ENCODE results near the gene ABR.

The ABR gene

DNA sequence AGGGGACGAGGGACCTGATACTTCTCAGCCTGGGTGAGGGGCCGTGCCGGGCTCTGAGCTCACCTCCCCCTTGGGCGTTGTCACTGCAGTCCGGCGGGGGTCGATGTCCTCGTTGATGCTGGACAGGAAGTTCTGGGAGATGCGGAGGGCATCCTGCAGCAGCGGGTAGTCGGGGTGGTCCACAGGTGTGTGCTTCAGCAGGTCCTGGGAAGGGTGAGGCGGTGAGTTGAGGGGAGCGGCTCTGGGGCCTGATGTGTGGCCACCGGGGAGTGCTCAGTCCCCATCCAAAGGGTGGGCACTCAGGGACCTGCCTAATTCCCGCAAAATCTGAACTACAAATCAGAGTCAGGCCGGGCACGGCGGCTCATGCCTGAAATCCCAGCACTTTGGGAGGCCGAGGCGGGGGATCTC is 107.2 kb downstream of the ABR start:
- H2AFZ ChIP-seq: no peak overlapping the region
- H3K4me2 ChIP-seq (ENCODE audit: low read length): no peak overlapping the region
- H3K4me1 ChIP-seq: peaks cover 2% of the 10 kb centered on the region
- H3K27me3 ChIP-seq (ENCODE audit: control insufficient read depth, insufficient read depth, low read length): no peaks in the 10 kb centered on the region
- peaks cover 3% of the 10 kb centered on the region for H3K79me2 ChIP-seq
- H3K36me3 ChIP-seq (ENCODE audit: control insufficient read depth, insufficient read depth, low read length): no peaks in the 10 kb centered on the region
- H3K4me3 ChIP-seq (ENCODE audit: low read depth, low read length): no peak overlapping the region
- H3K9ac ChIP-seq: no peak overlapping the region
- no peak overlapping the region for H3K27ac ChIP-seq
- TF ChIP-seq, protein P1, sequence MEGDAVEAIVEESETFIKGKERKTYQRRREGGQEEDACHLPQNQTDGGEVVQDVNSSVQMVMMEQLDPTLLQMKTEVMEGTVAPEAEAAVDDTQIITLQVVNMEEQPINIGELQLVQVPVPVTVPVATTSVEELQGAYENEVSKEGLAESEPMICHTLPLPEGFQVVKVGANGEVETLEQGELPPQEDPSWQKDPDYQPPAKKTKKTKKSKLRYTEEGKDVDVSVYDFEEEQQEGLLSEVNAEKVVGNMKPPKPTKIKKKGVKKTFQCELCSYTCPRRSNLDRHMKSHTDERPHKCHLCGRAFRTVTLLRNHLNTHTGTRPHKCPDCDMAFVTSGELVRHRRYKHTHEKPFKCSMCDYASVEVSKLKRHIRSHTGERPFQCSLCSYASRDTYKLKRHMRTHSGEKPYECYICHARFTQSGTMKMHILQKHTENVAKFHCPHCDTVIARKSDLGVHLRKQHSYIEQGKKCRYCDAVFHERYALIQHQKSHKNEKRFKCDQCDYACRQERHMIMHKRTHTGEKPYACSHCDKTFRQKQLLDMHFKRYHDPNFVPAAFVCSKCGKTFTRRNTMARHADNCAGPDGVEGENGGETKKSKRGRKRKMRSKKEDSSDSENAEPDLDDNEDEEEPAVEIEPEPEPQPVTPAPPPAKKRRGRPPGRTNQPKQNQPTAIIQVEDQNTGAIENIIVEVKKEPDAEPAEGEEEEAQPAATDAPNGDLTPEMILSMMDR (IDR thresholded peaks at IDR 0.05): no peak
- H3K9me3 ChIP-seq (ENCODE audit: control insufficient read depth, low read length): no peaks in the 10 kb centered on the region

DNA sequence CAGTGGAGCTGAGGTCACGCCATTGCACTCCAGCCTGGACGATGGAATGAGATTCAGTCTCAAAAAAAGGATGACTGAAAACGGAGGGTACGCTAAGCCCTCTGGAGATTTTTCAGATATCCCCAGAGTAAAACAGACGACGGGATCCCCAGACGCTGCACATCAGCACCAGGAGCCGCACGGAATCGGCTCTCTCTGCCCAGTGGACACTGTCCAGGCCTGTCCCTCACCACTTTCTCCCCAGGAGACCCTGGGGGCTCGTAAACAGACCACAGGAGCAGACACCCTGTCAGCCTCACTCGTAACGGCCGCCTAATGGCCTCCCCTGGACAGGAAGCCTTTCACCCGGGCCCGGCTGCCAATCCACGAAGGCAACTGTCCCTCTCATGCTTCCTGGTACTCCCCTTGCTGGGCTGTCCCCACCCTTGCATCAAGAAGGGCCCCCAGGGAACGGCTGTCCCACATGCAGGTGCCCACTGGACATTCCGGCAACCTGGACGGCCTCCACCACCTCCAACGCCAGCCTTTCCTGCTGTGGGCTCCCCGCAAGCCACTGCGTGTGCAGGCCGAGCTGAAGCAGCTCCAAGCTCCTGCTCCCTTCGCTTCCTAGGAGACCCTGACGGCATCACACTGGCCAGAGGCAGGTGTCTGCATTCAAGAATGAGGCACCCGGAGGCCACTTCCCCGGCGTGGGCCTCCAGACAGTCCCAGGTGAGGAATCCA is 108.5 kb downstream of the ABR start:
- H3K4me2 ChIP-seq (ENCODE audit: low read length): no peak overlapping the region
- H3K9ac ChIP-seq: no peak overlapping the region
- no peaks in the 10 kb centered on the region for H3K36me3 ChIP-seq (ENCODE audit: control insufficient read depth, insufficient read depth, low read length)
- H3K4me3 ChIP-seq (ENCODE audit: low read depth, low read length): no peak overlapping the region
- no peak overlapping the region for H3K27ac ChIP-seq
- no peak overlapping the region for H2AFZ ChIP-seq
- no peaks in the 10 kb centered on the region for H3K9me3 ChIP-seq (ENCODE audit: control insufficient read depth, low read length)
- H3K4me1 ChIP-seq: peaks cover 2% of the 10 kb centered on the region
- no peaks in the 10 kb centered on the region for H3K27me3 ChIP-seq (ENCODE audit: control insufficient read depth, insufficient read depth, low read length)
- peaks cover 3% of the 10 kb centered on the region for H3K79me2 ChIP-seq
- TF ChIP-seq, protein P1 (IDR thresholded peaks at IDR 0.05): no peak

DNA sequence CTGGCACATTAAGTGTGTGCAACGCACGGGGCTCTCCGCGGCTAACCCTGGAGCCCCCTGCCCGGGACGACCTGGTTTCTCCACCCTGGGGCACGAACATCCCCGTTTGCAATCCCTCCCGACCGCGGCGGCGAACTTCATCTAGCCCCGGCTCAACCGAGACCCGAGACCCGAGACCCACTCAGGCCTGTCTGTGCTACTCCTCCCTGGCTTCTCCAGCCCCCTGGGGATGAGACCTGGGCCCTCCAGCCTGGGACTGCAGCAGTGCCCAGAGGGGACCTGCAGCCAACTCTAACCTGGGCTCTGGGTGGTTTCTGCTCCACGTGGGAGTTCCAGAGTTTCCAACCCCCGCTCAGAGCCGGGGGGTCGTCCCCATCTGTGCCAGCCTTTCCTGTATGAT is 109.4 kb downstream of the ABR start:
- H3K4me3 ChIP-seq (ENCODE audit: low read depth, low read length): no peak overlapping the region
- no peak overlapping the region for H2AFZ ChIP-seq
- no peak overlapping the region for H3K4me2 ChIP-seq (ENCODE audit: low read length)
- no peak overlapping the region for H3K27ac ChIP-seq
- H3K36me3 ChIP-seq (ENCODE audit: control insufficient read depth, insufficient read depth, low read length): no peaks in the 10 kb centered on the region
- H3K27me3 ChIP-seq (ENCODE audit: control insufficient read depth, insufficient read depth, low read length): no peaks in the 10 kb centered on the region
- peaks cover 2% of the 10 kb centered on the region for H3K4me1 ChIP-seq
- H3K9me3 ChIP-seq (ENCODE audit: control insufficient read depth, low read length): no peaks in the 10 kb centered on the region
- no peak overlapping the region for H3K9ac ChIP-seq
- TF ChIP-seq, protein P1 (IDR thresholded peaks at IDR 0.05): no peak
- peaks cover 3% of the 10 kb centered on the region for H3K79me2 ChIP-seq

DNA sequence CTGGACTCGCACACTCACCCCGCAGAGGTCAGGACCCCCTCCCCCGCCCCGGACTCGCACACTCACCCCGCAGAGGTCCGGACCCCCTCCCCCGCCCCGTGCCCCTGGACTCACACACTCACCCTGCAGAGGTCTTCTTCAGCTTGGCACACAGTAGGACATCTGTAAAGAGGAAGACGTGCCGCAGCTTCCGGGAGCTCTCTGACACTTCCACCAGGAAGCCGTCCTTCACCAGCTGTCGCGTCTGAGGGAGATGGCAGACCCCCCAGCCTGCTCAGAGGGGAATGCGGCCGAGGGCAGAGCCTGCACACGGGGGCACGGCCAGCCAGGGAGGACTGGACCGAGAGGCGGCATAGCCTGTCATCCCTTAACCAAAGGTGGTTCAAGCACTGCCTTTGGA is 109.9 kb downstream of the ABR start:
- Histone ChIP-seq H3K9me3 (ENCODE audit: control insufficient read depth, low read length) (no peaks in the 10 kb centered on the region), H3K36me3 (ENCODE audit: control insufficient read depth, insufficient read depth, low read length) (no peaks in the 10 kb centered on the region), H2AFZ (no peak overlapping the region), H3K9ac (no peak overlapping the region), H3K4me3 (ENCODE audit: low read depth, low read length) (no peak overlapping the region), H3K4me2 (ENCODE audit: low read length) (no peak overlapping the region), H3K4me1 (no peaks in the 10 kb centered on the region), H3K27ac (no peak overlapping the region), H3K79me2 (peaks cover 3% of the 10 kb centered on the region), H3K27me3 (ENCODE audit: control insufficient read depth, insufficient read depth, low read length) (no peaks in the 10 kb centered on the region)
- TF ChIP-seq, protein P1 (IDR thresholded peaks at IDR 0.05): no peak

DNA sequence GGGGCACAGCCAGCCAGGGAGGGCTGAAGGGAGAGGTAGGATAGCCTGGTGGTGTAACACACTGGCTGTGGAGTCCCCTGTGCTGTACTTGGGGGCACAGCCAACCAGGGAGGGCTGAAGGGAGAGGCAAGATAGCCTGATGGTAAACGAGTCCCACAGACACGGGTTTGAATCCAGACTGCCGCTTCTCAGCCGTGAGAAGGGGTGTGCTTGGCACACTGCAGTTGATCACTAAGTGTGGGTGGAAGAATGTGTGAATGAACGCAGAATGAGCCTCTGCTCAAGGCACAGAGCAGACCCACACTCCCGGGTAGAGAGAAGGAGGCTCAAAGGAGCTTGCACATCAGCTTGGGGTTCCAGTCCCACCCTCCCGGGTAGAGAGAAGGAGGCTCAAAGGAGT is 111.4 kb downstream of the ABR start:
- H3K9ac ChIP-seq: no peak overlapping the region
- H3K4me1 ChIP-seq: no peaks in the 10 kb centered on the region
- TF ChIP-seq, protein P1 (IDR thresholded peaks at IDR 0.05): no peak
- H3K27ac ChIP-seq: no peak overlapping the region
- H3K79me2 ChIP-seq: no peaks in the 10 kb centered on the region
- H3K27me3 ChIP-seq (ENCODE audit: control insufficient read depth, insufficient read depth, low read length): no peaks in the 10 kb centered on the region
- H3K36me3 ChIP-seq (ENCODE audit: control insufficient read depth, insufficient read depth, low read length): no peaks in the 10 kb centered on the region
- H3K4me3 ChIP-seq (ENCODE audit: low read depth, low read length): no peak overlapping the region
- H2AFZ ChIP-seq: no peak overlapping the region
- H3K4me2 ChIP-seq (ENCODE audit: low read length): no peak overlapping the region
- H3K9me3 ChIP-seq (ENCODE audit: control insufficient read depth, low read length): no peaks in the 10 kb centered on the region

Measured in parathyroid adenoma (tissue), 2 donors.